ENCODE results near the gene TCP10L.
"Not testable (repeated sequence)": the region's sequence is repeated elsewhere in the genome, so short reads cannot be mapped to it uniquely, and the experiment has no call there.

Gene TCP10L

GRCh38 chr21:32531561-32531960 lies 53.8 kb downstream of the TCP10L start:
- not testable (repeated sequence) for H3K4me1 Mint-ChIP-seq (ENCODE audit: low read depth); H3K27ac Mint-ChIP-seq; H3K4me3 Mint-ChIP-seq; H3K9me3 Mint-ChIP-seq; H3K36me3 Mint-ChIP-seq (ENCODE audit: low read depth); H3K27me3 Mint-ChIP-seq; DNase-seq

- not testable (repeated sequence) for H3K9me3 Mint-ChIP-seq; H3K27ac Mint-ChIP-seq; H3K36me3 Mint-ChIP-seq (ENCODE audit: low read depth); DNase-seq; H3K4me1 Mint-ChIP-seq (ENCODE audit: low read depth); H3K27me3 Mint-ChIP-seq; H3K4me3 Mint-ChIP-seq
These were observed 54.5 kb downstream of the TCP10L start for GRCh38 chr21:32530809-32531208.

- H3K27me3 Mint-ChIP-seq, result no peaks in the 10 kb centered on the region
- DNase-seq, result no peak
- no peaks in the 10 kb centered on the region for H3K9me3 Mint-ChIP-seq
- H3K4me1 Mint-ChIP-seq (ENCODE audit: low read depth), result no peaks in the 10 kb centered on the region
- H3K27ac Mint-ChIP-seq, result no peak overlapping the region
- H3K36me3 Mint-ChIP-seq (ENCODE audit: low read depth), result no peaks in the 10 kb centered on the region
- H3K4me3 Mint-ChIP-seq, result no peak overlapping the region
These were observed 55.6 kb downstream of the TCP10L start for GRCh38 chr21:32529679-32530078.

GRCh38 chr21:32525282-32525681 lies 60.0 kb downstream of the TCP10L start:
- H3K9me3 Mint-ChIP-seq, result no peaks in the 10 kb centered on the region
- H3K4me3 Mint-ChIP-seq, result no peak overlapping the region
- no peaks in the 10 kb centered on the region for H3K27me3 Mint-ChIP-seq
- H3K36me3 Mint-ChIP-seq (ENCODE audit: low read depth), result no peaks in the 10 kb centered on the region
- no peak for DNase-seq
- no peaks in the 10 kb centered on the region for H3K4me1 Mint-ChIP-seq (ENCODE audit: low read depth)
- H3K27ac Mint-ChIP-seq, result no peak overlapping the region

GRCh38 chr21:32523988-32524719 lies 61.2 kb downstream of the TCP10L start:
- H3K36me3 Mint-ChIP-seq (ENCODE audit: low read depth), result no peaks in the 10 kb centered on the region
- no peak overlapping the region for H3K27ac Mint-ChIP-seq
- DNase-seq, result no peak

More at GRCh38 chr21:32523988-32524719, 61.2 kb downstream of the TCP10L start:
- H3K27me3 Mint-ChIP-seq, result no peaks in the 10 kb centered on the region
- H3K4me3 Mint-ChIP-seq, result no peak overlapping the region
- no peaks in the 10 kb centered on the region for H3K9me3 Mint-ChIP-seq
- no peaks in the 10 kb centered on the region for H3K4me1 Mint-ChIP-seq (ENCODE audit: low read depth)
